K562 (cell line): ENCODE data around the gene TRAPPC2L. TPM values are rescaled to one million over a fixed set of nuclear protein-coding genes. Genes with fewer than 3 reads are reported as not detected.

Source experiments
- CBX2 ChIP-seq: fragments of 200-600 bp; sonication (generic); IDR thresholded peaks from one replicate; pipeline ENCODE4 v1.6.1; 2012; ENCODE audit warnings: mild to moderate bottlenecking, low read length, inconsistent platforms; ENCODE audit not compliant: insufficient read depth, poor library complexity, severe bottlenecking
- EP400 ChIP-seq: fragments of 450-650 bp; IDR thresholded peaks from 2 replicates; pipeline ENCODE4 v1.6.1; 2017; ENCODE audit warnings: antibody characterized with exemption, mild to moderate bottlenecking, moderate library complexity
- FOXK2 ChIP-seq, 2 experiments: fragments of 450-650 bp; IDR thresholded peaks in 1 of 2; conservative IDR thresholded peaks in 1 of 2; 2 replicates each; pipeline ENCODE4 v1.6.1; 2016; ENCODE audit warnings: low read depth in 2 of 2, mild to moderate bottlenecking in 1 of 2
- HDAC1 ChIP-seq, 2 experiments: fragments of 450-650 bp; IDR thresholded peaks; 2 replicates each; pipeline ENCODE4 v1.6.1; 2016 to 2017; ENCODE audit warnings: inconsistent platforms in 1 of 2, mild to moderate bottlenecking in 1 of 2, moderate library complexity in 1 of 2
- HMG20A ChIP-seq: fragments of 450-650 bp; formaldehyde crosslinking; conservative IDR thresholded peaks from 2 replicates; pipeline ENCODE4 v1.4.0; 2020; ENCODE audit warnings: mild to moderate bottlenecking, mixed read lengths
- MEF2A ChIP-seq: IDR thresholded peaks from 2 replicates; pipeline ENCODE4 v1.6.1; 2011; ENCODE audit warnings: low read depth, mild to moderate bottlenecking, low read length, moderate library complexity; ENCODE audit not compliant: control insufficient read depth
- MYNN ChIP-seq, 2 experiments: sonication (generic); formaldehyde crosslinking in 1 of 2; IDR thresholded peaks; 2 replicates each; pipeline versions ENCODE4 v1.5.0 to v1.6.1; 2016 to 2020; ENCODE audit warnings: antibody characterized with exemption in 1 of 2, missing genetic modification reagents in 1 of 2
- POLR2H ChIP-seq: IDR thresholded peaks from 2 replicates; pipeline ENCODE4 v1.6.1; 2016; ENCODE audit warnings: missing genetic modification characterization, low read depth, mild to moderate bottlenecking, control low read depth, missing compliant biosample characterization, moderate library complexity
- POU5F1 ChIP-seq: fragments of 150-350 bp; IDR thresholded peaks from 2 replicates; pipeline ENCODE4 v1.6.1; 2014; ENCODE audit warnings: borderline replicate concordance, low read length, low read depth, mild to moderate bottlenecking; ENCODE audit not compliant: partially characterized antibody
- RBM17 ChIP-seq: fragments of 200-400 bp; formaldehyde crosslinking; IDR thresholded peaks from 2 replicates; pipeline ENCODE4 v1.6.1; 2017; ENCODE audit warnings: low read depth, mild to moderate bottlenecking, low read length, borderline replicate concordance
- RBM34 ChIP-seq: fragments of 200-400 bp; formaldehyde crosslinking; IDR thresholded peaks from 2 replicates; pipeline ENCODE4 v1.6.1; 2018; ENCODE audit warnings: low read length, borderline replicate concordance; ENCODE audit not compliant: insufficient read depth
- SPI1 ChIP-seq: IDR thresholded peaks from 2 replicates; pipeline ENCODE4 v1.6.1; 2011; ENCODE audit warnings: low read depth, low read length, control low read depth, borderline replicate concordance
- TAF9B ChIP-seq: fragments of 450-650 bp; IDR thresholded peaks from 2 replicates; pipeline ENCODE4 v1.6.1; 2018; ENCODE audit warnings: mild to moderate bottlenecking; ENCODE audit not compliant: partially characterized antibody
- ZBTB1 ChIP-seq: sonication (generic); formaldehyde crosslinking; IDR thresholded peaks from 2 replicates; pipeline ENCODE4 v1.8.1; 2023; ENCODE audit warnings: missing genetic modification reagents, low read depth, mild to moderate bottlenecking, borderline replicate concordance
- ZNF717 ChIP-seq: fragments of 250-450 bp; sonication (Bioruptor Pico); IDR thresholded peaks from 2 replicates; pipeline ENCODE4 v1.5.0; 2021
- polyA plus RNA-seq, 8 experiments: library from polyadenylated mRNA; depleted of rRNA in 4 of 8; stranded (reverse) in 5 of 8; unstranded in 3 of 8; fragments of >200 nt; fragmentation: Nextera tagmentation in 2 of 8; fragmentation: Illumina TruSeq in 1 of 8; extraction: Ambion mirVana in 2 of 8; extraction: Trizol in 1 of 8; gene quantifications; 2 replicates each; pipeline versions ENCODE4 v1.2.1 to v1.2.3, GENCODE V29; 2011 to 2014; ENCODE audit warnings: inconsistent platforms in 1 of 8, missing spikeins in 1 of 8
- total RNA-seq, 7 experiments: library from RNA; depleted of rRNA in 6 of 7; stranded (reverse); fragments of >200 nt in 6 of 7; fragmentation: Illumina TruSeq in 2 of 7; extraction: Trizol in 2 of 7; gene quantifications; 2 replicates each; pipeline versions ENCODE4 v1.2.1 to v1.2.3, GENCODE V29; 2011 to 2021; ENCODE audit warnings: low replicate concordance in 1 of 7
- TF ChIP-seq, protein P1 (sequence below): fragments of 250-450 bp; sonication (Bioruptor Pico); IDR thresholded peaks from 2 replicates; pipeline ENCODE4 v1.4.0; 2020
- TF ChIP-seq, protein P2 (sequence below): fragments of 450-650 bp; IDR thresholded peaks from 2 replicates; pipeline ENCODE4 v1.6.1; 2017; ENCODE audit warnings: mild to moderate bottlenecking, moderate library complexity
- TF ChIP-seq, protein P3 (sequence below), 3 experiments: fragments of 200-800 bp in 1 of 3; fragments of 250-450 bp in 1 of 3; fragments of 450-650 bp in 1 of 3; sonication (Bioruptor Pico) in 1 of 3; sonication (Bioruptor generic) in 1 of 3; formaldehyde crosslinking in 1 of 3; IDR thresholded peaks; 2 replicates each; pipeline versions ENCODE4 v1.6.1 to v1.8.0; 2016 to 2022; ENCODE audit warnings: mild to moderate bottlenecking in 2 of 3, missing genetic modification characterization in 2 of 3, missing compliant biosample characterization in 1 of 3, moderate library complexity in 1 of 3
- TF ChIP-seq, protein P4 (sequence below), 2 experiments: fragments of 450-650 bp in 1 of 2; sonication (generic) in 1 of 2; formaldehyde crosslinking in 1 of 2; IDR thresholded peaks in 1 of 2; conservative IDR thresholded peaks in 1 of 2; 2 replicates each; pipeline versions ENCODE4 v1.6.1 to v1.8.1; 2016 to 2023; ENCODE audit warnings: mild to moderate bottlenecking in 2 of 2, moderate library complexity in 2 of 2, inconsistent platforms in 1 of 2, missing genetic modification reagents in 1 of 2

The TRAPPC2L gene
- total and polyA plus RNA-seq, 9 of the 15 experiments (the other 6 are each of a cell fraction or from before 2014, with no cell fraction given): 60.4 to 398 (median 97.5) TPM

DNA sequence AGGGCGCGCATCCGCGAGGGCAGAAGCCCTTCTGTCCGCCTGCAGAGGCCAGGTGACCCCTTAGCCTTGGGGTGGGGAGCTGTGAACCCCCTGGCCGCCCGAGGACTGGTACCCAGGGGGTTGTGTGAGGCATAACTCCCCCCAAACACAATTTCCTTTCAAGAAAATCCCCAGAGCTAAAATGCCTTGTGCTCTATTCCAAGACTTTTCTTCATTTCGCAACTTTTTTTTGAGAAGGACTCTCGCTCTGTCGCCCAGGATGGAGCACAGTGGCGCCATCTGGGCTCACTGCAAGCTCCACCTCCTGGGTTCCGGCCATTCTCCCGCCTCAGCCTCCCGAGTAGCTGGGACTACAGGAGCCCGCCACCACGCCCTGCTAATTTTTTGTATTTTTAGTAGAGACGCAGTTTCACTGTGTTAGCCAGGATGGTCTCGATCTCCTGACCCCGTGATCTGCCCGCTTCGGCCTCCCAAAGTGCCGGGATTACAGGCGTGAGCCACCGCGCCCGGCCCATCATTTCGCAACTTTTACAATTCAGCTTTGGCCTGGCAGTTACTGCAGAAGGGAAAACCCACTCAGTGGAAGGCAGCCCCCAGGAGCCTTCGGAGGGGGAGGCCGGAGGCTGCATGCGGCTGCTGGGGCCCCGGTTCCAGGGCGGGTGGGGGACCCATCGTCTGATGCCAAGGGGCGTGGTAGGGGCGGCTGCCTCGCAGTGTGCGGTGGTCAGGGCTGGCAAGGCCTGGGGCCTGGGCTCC, 44.2 kb upstream of the TRAPPC2L start (continued):
- TF ChIP-seq CBX2 (no peak), HMG20A (no peak), SPI1 (no peak), POLR2H (no peak), ZNF717 (CRISPR knock-in tag) (no peak), TAF9B (no peak), EP400 (no peak; the same call in 1 of the 2 replicates), HDAC1 (IDR thresholded peaks at IDR 0.05) (no peak), MEF2A (no peak), POU5F1 (no peak), RBM34 (no peak), FOXK2 (conservative IDR thresholded peaks at IDR 0.05 in 1 of 2, IDR thresholded peaks at IDR 0.05 in 1 of 2; ENCODE audit: low read depth in 2 of 2) (no peak), ZBTB1 (CRISPR knock-in tag) (no peak), RBM17 (no peak), MYNN (IDR thresholded peaks at IDR 0.05) (0 out of 2 replicates have a peak, but pooled peaks have one; percentile 47), MYNN (CRISPR knock-in tag; IDR thresholded peaks at IDR 0.05) (no peak)
- TF ChIP-seq, protein P1, sequence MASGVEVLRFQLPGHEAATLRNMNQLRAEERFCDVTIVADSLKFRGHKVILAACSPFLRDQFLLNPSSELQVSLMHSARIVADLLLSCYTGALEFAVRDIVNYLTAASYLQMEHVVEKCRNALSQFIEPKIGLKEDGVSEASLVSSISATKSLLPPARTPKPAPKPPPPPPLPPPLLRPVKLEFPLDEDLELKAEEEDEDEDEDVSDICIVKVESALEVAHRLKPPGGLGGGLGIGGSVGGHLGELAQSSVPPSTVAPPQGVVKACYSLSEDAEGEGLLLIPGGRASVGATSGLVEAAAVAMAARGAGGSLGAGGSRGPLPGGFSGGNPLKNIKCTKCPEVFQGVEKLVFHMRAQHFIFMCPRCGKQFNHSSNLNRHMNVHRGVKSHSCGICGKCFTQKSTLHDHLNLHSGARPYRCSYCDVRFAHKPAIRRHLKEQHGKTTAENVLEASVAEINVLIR (CRISPR knock-in tag): no peak
- TF ChIP-seq, protein P2, sequence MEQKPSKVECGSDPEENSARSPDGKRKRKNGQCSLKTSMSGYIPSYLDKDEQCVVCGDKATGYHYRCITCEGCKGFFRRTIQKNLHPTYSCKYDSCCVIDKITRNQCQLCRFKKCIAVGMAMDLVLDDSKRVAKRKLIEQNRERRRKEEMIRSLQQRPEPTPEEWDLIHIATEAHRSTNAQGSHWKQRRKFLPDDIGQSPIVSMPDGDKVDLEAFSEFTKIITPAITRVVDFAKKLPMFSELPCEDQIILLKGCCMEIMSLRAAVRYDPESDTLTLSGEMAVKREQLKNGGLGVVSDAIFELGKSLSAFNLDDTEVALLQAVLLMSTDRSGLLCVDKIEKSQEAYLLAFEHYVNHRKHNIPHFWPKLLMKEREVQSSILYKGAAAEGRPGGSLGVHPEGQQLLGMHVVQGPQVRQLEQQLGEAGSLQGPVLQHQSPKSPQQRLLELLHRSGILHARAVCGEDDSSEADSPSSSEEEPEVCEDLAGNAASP: no peak
- TF ChIP-seq, protein P3, sequence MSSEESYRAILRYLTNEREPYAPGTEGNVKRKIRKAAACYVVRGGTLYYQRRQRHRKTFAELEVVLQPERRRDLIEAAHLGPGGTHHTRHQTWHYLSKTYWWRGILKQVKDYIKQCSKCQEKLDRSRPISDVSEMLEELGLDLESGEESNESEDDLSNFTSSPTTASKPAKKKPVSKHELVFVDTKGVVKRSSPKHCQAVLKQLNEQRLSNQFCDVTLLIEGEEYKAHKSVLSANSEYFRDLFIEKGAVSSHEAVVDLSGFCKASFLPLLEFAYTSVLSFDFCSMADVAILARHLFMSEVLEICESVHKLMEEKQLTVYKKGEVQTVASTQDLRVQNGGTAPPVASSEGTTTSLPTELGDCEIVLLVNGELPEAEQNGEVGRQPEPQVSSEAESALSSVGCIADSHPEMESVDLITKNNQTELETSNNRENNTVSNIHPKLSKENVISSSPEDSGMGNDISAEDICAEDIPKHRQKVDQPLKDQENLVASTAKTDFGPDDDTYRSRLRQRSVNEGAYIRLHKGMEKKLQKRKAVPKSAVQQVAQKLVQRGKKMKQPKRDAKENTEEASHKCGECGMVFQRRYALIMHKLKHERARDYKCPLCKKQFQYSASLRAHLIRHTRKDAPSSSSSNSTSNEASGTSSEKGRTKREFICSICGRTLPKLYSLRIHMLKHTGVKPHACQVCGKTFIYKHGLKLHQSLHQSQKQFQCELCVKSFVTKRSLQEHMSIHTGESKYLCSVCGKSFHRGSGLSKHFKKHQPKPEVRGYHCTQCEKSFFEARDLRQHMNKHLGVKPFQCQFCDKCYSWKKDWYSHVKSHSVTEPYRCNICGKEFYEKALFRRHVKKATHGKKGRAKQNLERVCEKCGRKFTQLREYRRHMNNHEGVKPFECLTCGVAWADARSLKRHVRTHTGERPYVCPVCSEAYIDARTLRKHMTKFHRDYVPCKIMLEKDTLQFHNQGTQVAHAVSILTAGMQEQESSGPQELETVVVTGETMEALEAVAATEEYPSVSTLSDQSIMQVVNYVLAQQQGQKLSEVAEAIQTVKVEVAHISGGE (CRISPR knock-in tag; IDR thresholded peaks at IDR 0.05): 0 out of 6 replicates have a peak, but pooled peaks of 2 of the 3 experiments have one; percentile 19 to 49
- TF ChIP-seq, protein P4, sequence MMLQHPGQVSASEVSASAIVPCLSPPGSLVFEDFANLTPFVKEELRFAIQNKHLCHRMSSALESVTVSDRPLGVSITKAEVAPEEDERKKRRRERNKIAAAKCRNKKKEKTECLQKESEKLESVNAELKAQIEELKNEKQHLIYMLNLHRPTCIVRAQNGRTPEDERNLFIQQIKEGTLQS (IDR thresholded peaks at IDR 0.05): no peak
- TF ChIP-seq, protein P4 (CRISPR knock-in tag; conservative IDR thresholded peaks at IDR 0.05): no peak
